ENCODE measurements around the gene MYPN.

DNA sequence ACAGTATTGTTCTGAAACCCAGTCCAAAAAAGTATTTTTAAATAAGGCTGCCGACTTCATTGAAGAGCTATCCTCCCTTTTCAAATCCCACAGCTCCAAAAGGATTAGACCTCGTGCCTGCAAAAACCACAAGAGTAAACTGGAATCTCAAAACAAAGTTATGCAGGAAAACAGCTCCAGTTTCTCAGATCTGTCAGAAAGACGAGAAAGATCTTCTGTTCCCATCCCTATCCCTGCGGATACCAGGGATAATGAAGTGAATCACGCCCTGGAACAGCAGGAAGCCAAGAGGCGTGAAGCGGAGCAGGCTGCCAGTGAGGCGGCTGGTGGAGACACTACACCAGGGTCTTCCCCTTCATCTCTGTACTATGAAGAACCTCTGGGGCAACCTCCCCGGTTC lies 12.6 kb downstream of the MYPN start:
- TF ChIP-seq, protein P1, sequence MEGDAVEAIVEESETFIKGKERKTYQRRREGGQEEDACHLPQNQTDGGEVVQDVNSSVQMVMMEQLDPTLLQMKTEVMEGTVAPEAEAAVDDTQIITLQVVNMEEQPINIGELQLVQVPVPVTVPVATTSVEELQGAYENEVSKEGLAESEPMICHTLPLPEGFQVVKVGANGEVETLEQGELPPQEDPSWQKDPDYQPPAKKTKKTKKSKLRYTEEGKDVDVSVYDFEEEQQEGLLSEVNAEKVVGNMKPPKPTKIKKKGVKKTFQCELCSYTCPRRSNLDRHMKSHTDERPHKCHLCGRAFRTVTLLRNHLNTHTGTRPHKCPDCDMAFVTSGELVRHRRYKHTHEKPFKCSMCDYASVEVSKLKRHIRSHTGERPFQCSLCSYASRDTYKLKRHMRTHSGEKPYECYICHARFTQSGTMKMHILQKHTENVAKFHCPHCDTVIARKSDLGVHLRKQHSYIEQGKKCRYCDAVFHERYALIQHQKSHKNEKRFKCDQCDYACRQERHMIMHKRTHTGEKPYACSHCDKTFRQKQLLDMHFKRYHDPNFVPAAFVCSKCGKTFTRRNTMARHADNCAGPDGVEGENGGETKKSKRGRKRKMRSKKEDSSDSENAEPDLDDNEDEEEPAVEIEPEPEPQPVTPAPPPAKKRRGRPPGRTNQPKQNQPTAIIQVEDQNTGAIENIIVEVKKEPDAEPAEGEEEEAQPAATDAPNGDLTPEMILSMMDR (IDR thresholded peaks at IDR 0.05) = no peak
- no peak for TF ChIP-seq POLR2A (IDR thresholded peaks at IDR 0.05)
